Right ventricle myocardium superior (tissue), 1 donor: ENCODE measurements around the gene C9orf85. TPM values are rescaled to one million over a fixed set of nuclear protein-coding genes. Genes with fewer than 3 reads are reported as not detected.
"Not testable (repeated sequence)": the region's sequence is repeated elsewhere in the genome, so short reads cannot be mapped to it uniquely, and the experiment has no call there.

ENCODE experiments used
- ATAC-seq: fragments of 200-7000 bp; cut with Tn5 transposase; one replicate; pipeline ENCODE4 v1.9.1; 2020; ENCODE audit warnings: mild to moderate bottlenecking; ENCODE audit not compliant: poor library complexity
- DNase-seq: peaks from one replicate; pipeline ENCODE4 v3.0.0-alpha.2; 2020
- intact Hi-C: fragments of 100-400 bp; cut with DNase I; formaldehyde crosslinking; loops from one replicate; pipeline ENCODE4 v1.11.2; 2022
- total RNA-seq: library from RNA; stranded (reverse); fragmentation: NEBNext Ultra II Directional; extraction: Animal tissue kit (Norgen Biotek cat#: 25700); gene quantifications from one replicate; pipeline ENCODE4 v1.2.1, GENCODE V29; 2021
- donor health status: DM: no; HTN: yes; CAD: no; lungs with severe emphysema.

Gene C9orf85
- total RNA-seq, 1 donor from 2014 or later, result 7.1 TPM

DNA sequence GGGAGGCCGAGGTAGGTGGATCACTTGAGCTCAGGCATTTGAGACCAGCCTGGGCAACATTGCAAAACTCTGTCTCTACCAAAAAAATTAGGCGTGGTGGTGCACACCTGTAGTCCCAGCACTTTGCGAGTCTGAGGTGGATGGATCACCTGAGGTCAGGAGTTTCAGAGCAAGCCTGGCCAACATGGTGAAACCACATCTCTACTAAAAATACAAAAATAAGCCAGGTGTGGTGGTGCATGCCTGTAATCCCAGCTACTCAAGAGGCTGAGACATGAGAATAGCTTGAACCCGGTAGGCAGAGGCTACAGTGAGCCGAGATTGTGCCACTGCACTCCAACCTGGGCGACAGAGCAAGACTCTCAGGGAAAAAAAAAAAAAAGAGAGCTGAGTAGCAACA is 12.7 kb upstream of the C9orf85 start:
- ATAC-seq, intact Hi-C loops, DNase-seq: not testable (repeated sequence)

DNA sequence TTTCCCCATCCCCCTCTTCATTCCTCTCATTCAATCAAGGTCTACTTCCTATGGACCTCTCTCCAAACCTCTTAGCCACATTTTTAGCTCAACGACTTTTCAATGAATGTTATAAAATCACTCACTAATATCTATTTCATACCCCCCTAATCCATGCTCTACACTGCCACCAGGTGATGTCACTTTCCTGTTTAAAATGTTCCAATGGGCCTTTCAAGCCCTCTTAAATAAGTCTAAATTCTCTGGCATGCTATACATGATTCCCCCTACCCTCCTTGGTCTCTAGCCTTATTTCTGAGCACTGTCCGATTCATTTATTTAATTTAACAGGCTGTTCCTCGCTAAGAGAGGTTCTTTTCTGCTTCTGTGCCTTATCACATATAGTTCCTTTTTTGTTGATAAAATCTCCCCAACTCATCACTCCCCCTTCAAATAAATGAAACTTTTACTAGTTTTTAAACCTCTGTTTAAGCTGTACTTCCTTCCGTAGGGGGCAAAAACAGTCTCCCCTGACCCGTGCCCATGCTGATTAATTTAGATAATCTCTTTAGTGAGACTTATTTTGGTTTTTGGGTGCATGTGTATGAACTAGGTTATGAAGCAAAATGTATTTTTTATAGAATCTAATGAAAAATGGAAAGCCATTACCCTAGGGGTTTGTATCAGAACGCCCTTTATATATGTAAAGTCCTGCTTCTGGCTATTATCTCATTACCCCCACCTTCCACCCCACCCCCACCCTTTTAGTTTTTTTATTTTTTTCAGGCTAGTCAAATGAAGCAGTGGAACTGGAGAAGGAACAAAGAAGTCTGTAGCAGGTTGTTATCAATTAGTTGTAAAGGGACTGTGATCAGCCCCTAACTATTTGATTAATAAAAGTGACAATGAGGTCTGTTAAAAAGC is 9.5 kb upstream of the C9orf85 start:
- intact Hi-C loops, result no loop called here
- ATAC-seq, result no peak
- DNase-seq, result no peak

DNA sequence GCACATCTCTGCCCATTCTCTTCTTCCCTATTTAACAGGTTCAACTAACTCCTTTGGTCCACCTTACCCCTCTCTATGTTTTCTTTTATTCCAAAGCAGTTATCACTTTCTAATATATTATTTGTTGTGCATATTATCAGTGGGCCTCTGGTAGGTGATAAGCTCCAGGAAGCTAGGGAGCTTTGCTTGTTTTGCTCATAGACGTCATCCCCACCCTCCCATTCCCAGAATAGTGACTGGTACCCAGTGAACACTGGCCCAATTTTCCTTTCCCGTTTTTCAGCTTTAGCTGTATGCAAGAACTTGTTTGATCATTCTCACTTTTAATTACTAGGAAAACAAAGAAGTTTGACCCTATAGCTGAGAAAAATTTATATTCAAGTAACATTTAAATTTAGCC is 7.4 kb upstream of the C9orf85 start:
- ATAC-seq (no peak), DNase-seq (no peak)
- intact Hi-C loops, result no loop called here

DNA sequence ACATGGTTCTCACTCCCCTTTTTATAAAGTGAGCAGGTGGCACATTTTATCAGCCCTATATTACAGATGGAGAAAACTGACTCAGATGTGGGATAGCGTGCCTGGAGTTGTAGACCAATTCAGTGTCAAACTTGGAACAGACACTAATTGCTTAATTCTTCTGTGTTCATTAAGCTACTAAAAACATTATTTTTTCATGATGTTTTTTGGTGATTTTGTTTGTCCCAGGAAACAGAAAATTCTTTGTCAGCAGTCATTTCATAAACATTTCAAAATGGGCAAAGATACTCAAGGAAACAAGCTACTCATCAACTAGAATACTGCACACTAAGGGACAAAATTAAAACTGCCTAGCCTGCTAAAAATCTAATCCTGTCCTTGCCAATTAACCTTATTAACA is 2.6 kb upstream of the C9orf85 start:
- intact Hi-C loops, result no loop called here
- no peak for DNase-seq

DNA sequence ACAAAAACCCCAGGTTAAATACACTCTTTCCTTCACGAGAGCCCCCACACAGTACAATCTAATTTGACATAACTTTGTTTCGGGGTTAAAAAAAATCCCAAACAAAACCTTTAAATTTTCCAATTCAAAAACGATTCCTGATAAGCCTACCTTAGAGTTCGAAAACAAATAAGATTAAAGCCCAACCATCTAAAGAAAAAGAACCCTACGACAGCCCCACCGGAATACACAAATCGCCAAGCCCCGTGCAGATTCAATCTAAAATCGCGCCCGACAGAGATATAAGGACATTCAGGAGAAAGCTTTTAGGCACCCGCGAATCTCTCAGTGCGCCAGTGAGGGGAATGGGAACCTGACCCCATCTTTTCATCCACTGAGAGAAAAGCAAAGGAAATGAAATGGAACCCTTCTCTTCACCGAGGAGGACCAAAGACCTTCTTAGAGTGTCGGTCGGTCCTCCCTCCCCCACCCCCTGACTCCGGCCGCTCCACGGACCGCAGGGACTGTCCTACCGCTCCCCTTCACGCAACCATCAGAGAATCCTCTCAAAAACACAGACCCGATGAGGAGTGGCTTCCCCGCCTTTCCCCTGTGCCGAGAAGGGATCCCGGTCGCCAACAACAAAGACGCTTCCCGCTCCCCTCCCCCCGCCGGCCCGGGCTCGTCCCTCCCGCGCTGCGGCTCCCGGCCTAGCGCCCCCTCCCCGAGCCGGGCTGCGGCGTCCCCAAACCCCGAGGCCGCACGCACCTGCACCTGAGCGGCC is 1.4 kb upstream of the C9orf85 start:
- peak; percentile 71 for DNase-seq
- intact Hi-C loops, result loop anchor here (10.0 kb wide), 1 partner anchor 95 kb away; no protein-coding TSS in a partner anchor
- peak; percentile 43 for ATAC-seq

More for the DNA sequence above, 2.6 kb upstream of the C9orf85 start:
- no peak for ATAC-seq

DNA sequence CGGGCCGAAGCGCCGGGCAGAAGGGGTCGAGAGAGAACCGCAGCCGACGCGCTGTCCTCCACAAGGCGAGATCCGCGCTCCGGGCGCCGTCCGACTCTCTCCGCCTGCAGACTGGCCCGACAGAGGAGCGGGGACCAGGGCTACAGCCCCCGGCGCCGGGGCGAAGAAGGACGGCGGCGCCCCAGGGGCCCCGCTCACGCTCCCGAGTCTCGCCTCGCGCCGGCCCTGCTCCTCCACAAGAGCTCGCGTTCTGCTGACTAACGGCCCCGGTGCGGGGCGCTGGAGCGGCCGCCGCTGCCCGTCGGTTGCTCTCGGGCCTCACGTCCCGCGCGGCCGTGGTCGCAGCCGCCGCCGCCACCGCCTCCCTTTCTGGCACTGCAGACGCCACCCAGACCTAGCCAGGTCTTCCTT is 784 bp upstream of the C9orf85 start:
- ATAC-seq (peak; percentile 42), DNase-seq (no peak)
- intact Hi-C loops, result loop anchor here (10.0 kb wide), 1 partner anchor 96 kb away; no protein-coding TSS in a partner anchor

DNA sequence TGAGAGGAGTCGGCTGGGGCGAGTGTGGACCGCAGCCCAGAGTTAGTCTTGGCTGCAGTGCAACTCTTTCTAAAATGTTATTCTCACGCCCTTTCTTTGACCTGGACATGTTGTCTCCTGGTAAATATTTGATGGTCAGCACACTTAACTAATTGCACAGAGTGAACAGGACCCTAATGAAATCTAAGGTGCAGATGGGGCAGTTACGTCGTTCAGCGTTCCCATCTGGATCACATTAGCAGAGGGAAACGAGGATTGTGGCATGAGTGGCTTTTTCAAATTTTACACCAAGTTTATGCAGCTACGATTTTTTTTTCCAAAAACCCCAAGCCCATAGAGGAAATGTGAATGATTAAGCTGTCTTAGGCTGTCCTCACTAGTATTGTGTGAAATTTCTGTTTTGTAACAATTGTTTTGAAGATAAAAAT is 483 bp downstream of the C9orf85 start:
- intact Hi-C loops, result loop anchor here (10.0 kb wide), 1 partner anchor 97 kb away; no protein-coding TSS in a partner anchor

DNA sequence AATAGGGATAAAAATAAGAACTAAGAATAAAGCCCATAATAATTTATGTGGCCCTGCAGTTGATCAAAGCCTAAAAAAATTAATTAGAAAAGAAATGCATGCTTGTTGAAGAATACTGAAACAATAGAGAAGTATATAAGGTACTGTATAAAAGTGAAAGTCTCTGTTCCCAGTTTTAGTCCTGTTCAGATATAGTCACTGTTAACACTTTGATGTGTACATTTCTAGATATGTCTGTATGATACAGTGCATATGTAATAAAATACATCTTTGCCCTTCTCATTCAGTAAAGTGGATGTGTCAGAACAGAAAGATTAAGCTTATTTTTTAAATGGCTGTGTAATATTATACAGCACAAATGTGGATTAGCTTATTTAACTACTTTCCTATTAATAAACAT is 4.1 kb downstream of the C9orf85 start:
- intact Hi-C loops, result loop anchor here (10.0 kb wide), 1 partner anchor 101 kb away; no protein-coding TSS in a partner anchor
- ATAC-seq, result no peak
- DNase-seq, result no peak

More for the DNA sequence above, 483 bp downstream of the C9orf85 start:
- no peak for ATAC-seq
- no peak for DNase-seq

DNA sequence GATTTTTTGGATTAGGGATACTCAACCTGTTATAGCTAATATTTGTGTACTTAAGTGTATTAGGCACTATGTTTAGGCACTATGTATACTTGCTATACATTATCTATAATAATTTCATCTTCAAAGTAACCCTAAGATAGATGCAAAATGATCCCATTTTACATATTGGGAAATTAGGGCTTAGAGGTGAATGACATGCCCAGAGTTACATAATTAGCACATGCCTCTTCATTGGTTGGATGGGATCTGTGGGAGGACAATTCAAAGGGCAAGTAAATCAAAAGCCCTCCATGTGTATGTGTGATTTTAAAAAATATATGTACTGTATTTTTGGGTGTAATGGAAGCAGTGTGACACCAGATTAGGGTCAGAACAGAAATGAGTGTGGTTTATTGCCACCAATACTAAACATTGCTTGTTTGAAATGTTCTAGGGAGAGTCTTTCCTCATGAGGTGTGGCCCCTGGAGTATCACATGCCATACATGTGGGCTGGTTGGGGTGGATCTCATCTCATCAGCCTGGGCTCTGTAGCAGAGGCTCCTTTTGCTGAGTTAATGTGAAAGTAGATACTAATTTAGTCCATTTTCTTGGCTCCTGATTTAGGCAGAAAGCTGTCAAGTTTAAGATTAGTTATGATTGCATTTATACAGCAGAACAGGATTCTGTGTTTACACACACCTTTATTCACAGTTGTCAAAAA is 5.5 kb downstream of the C9orf85 start:
- ATAC-seq, result no peak
- intact Hi-C loops, result loop anchor here (10.0 kb wide), 1 partner anchor 102 kb away; no protein-coding TSS in a partner anchor

DNA sequence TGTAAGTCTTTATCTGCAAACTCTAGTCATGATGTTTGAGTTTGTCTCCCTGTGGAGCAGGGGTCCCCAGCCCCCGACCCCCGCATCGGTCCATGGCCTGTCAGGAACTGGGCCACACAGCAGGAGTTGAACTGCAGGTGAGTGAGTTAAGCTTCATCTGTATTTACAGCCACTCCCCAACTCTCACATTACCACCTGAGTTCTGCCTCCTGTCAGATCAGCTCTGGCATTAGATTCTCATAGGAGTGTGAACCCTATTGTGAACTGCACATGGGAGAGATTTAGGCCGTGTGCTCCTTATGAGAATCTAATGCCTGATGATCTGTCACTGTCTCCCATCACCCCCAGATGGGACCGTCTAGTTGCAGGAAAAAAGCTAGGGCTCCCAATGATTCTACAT is 7.0 kb downstream of the C9orf85 start:
- ATAC-seq (no peak), DNase-seq (no peak)
- intact Hi-C loops, result loop anchor here (10.0 kb wide), 1 partner anchor 104 kb away; no protein-coding TSS in a partner anchor

More for the DNA sequence above, 5.5 kb downstream of the C9orf85 start:
- DNase-seq, result no peak

DNA sequence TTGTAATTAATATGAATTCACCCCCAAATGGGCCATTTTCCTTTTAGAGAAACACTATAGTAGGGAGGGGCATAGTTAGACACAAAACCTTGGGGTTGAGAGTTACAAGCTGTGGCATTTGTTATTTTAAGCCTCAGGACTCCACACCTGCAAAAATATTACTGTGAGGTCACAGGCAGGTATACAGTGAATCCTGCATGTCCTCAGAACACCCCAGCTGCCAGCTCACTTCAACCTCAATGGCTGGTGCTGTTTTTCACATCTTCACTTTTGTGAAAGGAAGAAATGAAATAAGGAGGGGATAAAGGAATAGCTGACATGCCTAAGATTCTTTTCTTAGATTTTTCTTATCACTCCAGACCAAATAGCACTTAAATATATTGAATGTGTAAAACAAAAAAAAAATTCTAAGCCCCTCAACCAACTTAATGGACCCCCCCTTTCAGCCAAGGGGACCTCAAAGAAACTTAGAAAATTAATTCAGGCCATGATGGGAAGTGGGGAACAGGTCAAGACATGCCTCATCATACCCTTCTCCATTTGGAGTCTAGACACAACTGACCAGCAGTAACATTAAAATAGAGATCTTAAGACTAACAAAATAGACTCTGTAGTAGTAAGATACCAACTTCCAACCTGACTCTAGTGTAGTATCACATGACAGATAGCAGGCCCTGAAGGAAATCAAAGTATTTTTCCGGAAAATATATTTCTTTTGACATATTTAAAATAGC is 9.2 kb downstream of the C9orf85 start:
- DNase-seq, result no peak
- intact Hi-C loops, result no loop called here
- ATAC-seq, result no peak

DNA sequence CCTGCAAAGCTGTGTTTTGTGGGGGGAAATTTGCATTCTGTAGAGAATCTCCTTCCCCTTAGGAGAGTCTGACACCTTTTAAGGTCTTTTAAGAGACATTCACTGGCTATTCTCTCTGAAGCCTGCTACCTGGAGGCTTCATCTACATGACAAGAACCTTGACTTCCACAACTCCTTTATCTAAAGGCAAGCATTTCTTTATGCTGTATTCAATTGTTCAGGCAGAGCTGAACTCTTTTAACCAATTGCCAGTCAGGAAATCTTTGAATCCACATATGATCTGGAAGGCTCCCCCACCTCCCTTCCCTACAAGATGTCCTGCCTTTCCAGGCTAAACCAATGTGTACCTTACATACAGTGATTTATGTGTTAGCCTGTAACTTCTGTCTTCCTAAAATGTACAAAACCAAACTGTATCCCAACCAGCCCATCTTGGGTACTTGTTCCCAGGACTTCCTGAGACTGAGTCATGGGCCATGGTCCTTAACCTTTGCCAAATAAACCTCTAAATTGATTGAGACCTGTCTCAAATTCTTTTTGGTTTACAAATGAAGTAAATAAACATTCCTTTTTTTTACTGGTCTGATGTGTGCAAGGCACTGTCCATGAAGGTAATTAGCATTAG is 9.9 kb downstream of the C9orf85 start:
- DNase-seq (no peak), ATAC-seq (no peak)
- intact Hi-C loops, result no loop called here

DNA sequence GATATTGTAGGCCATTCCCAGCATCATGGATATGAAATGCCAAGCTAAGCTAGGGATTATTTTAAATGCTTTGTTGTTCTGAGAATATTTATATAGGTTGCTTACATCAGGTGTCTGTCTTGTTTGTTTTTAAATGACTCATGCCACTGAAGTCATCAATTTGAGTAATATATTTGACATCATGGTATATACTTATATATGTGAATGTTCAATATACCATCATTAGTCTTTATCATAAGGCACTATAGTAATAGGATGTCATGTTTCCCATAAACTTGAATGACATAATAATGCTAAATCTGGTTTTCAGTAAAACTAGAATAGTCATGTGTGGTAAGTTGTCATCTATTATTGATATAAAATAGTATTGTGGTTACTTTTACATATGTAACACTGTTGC is 13.1 kb downstream of the C9orf85 start:
- DNase-seq, result no peak
- intact Hi-C loops, result no loop called here

DNA sequence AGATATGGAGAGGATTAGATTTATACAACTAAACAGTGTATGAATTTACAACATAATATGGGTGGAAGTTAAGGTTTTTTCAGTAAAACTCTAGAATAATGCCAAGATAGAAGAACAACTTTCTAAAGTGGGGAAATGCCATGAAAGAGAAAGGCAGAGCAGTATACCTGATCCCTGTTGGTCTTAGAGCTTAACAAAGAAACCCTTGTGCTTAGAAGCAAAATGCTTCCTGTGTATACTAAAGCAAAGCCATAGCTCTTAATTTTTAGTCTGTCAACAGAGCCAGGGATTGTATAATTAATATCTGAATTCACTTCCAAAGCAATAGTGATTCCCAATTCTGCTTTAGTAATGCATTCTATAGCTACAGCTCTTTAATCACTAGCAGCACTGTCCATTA is 14.4 kb downstream of the C9orf85 start:
- ATAC-seq, result no peak
- DNase-seq, result no peak
- intact Hi-C loops, result no loop called here

More for the DNA sequence above, 13.1 kb downstream of the C9orf85 start:
- ATAC-seq, result no peak

DNA sequence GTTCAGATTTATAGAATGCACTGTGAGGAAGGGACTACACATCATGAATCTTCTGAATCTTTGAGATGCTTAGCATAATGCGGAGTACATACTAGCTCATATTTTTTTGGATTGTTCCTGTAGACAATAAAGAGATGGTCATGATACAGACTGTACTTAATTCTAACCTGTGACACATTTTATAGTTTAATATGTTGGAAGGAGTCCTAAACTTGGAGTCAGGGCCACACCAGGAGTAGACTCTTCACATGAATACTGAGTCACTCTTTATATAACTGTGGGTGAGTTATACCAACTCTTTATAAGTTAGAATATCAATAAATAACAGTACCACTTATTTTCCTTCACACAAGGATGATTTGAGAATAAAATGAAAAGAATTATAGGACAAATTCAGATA is 16.9 kb downstream of the C9orf85 start:
- intact Hi-C loops, result no loop called here
- DNase-seq (no peak), ATAC-seq (no peak)

DNA sequence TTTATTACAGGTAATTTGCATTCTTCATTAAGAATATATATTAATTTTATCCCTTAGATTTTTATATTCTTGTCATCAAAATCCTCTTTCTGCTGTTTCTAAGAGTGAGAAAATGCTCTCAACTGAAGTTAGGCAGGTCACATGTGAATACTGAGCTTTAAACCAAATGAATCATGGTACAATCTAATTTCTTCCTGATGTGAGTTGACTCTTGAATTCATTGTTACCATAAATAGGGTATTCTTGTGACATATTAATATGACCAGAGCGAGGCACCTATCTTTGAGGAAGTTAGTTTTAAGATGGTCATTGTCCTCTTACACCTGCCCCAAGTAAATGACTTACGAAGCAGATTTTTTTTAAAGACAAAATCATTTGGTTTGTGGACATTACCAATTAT is 17.4 kb downstream of the C9orf85 start:
- no peak for DNase-seq
- no peak for ATAC-seq
- intact Hi-C loops, result no loop called here

DNA sequence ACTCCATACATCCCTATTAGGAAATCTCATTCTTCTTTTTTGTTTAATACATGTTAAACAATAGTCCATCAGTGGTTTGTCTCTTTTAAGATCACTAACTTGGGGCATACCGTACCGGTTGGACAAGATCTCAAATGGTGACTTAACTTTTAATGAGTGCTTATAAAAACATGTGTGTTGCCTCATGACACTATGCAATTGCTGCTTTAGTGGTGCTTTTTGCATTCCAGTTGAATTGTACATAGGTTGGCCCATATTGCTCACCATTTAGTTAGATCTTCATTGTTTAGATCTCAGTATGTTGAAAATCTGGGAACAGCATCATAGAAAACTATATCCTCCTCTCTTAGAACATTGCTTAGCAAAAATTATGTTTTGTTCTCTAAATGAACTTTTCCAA is 17.8 kb downstream of the C9orf85 start:
- DNase-seq, result no peak
- intact Hi-C loops, result no loop called here
- ATAC-seq, result no peak
